NCI-H226 (cell line): Measurements from ENCODE around the gene TCAIM.
A peak's percentile ranks its signal among the peaks of the same experiment; 100 is the strongest.
"Not testable (repeated sequence)": the region's sequence is repeated elsewhere in the genome, so short reads cannot be mapped to it uniquely, and the experiment has no call there.

Experiments
- DNase-seq: peaks from one replicate; pipeline ENCODE4 v3.0.0-alpha.2; 2015

TCAIM gene

GRCh38 chr3:44416031-44417030 lies 77.8 kb downstream of the TCAIM start:
- no peak for DNase-seq

DNA sequence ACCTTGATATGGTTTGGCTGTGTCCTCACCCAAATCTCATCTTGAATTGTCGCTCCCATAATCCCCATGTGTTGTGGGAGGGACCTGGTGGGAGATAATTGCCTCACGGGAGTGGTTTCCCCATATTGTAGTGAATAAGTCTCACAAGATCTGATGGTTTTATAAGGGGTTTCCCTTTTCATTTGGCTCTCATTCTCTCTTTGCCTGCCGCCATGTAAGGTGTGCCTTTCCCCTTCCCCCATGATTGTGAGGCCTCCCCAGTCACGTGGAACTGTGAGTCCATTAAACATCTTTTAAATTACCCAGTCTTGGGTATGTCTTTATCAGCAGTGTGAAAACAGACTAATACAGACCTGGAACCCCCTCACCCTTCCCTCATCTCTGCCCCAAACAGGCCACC lies 79.6 kb downstream of the TCAIM start:
- DNase-seq: not testable (repeated sequence)

DNA sequence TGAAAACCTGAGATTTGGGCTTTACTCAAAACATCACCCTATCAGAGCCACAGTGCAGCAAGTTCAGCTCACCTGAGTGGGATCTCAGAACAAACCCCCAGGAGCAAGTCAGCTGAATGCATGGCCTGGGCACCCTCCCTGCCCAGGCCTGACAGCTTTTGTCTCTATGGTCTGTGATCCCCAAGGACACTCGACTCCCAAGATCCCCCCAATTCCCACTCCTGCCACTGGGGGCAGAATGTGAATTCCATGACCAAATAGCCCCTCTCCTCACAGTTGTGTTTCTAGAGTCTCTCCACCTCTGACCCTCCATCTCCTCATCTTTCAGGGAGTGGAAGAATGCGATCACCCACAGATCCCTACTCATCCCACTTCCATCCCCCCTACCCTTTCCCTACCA lies 80.0 kb downstream of the TCAIM start:
- DNase-seq: no peak

- DNase-seq: no peak
Measured at GRCh38 chr3:44419116-44419922, 80.8 kb downstream of the TCAIM start.

GRCh38 chr3:44419923-44420650 lies 81.5 kb downstream of the TCAIM start:
- DNase-seq: no peak

- DNase-seq: no peak
Measured at GRCh38 chr3:44420676-44421075, 82.1 kb downstream of the TCAIM start.

DNA sequence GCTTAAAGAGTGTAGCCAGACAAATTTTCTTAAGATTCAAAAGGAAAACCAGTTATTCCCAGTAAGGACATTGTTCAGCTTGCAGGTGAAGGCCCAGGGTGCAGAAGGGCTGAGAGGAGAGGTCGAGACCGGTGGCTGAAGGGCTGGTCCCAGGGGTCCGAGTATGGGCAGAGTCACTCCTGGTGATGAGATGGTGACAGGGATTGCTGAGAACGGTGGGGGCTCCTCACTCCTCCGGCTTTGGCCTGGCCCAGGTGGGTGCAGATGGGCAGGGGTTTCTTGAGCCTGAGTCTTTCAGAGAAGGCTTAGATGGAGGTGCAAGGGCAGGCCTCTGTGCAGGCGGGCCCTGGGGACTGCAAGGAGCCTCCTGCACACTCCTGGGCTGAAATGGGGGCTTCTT lies 82.7 kb downstream of the TCAIM start:
- DNase-seq: no peak

DNA sequence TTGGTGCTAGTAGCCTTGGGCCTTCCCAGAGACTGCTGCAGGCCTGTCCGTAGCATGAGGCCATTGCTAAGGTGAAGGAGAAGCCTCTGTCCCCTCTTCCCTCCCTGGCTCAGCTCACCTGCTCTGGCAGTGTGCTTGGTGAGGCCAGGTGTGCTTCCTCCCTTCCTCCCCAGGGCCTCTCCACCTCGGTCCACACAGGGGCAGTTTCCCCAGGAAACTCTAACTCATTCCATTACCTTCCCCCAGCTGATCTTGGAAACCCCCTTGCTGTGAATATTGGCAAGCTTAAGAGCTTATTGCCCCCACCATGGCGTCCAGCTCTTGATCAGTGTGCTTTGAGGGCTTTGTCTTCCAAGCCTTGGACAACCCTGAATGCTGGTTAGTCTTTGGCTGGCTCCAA lies 86.2 kb downstream of the TCAIM start:
- no peak for DNase-seq

- no peak for DNase-seq
Measured at GRCh38 chr3:44427683-44428082, 89.1 kb downstream of the TCAIM start.

GRCh38 chr3:44428910-44429309 lies 90.3 kb downstream of the TCAIM start:
- DNase-seq: no peak

- DNase-seq: no peak
Measured at GRCh38 chr3:44429459-44429858, 90.9 kb downstream of the TCAIM start.

GRCh38 chr3:44430466-44430865 lies 91.9 kb downstream of the TCAIM start:
- no peak for DNase-seq

DNA sequence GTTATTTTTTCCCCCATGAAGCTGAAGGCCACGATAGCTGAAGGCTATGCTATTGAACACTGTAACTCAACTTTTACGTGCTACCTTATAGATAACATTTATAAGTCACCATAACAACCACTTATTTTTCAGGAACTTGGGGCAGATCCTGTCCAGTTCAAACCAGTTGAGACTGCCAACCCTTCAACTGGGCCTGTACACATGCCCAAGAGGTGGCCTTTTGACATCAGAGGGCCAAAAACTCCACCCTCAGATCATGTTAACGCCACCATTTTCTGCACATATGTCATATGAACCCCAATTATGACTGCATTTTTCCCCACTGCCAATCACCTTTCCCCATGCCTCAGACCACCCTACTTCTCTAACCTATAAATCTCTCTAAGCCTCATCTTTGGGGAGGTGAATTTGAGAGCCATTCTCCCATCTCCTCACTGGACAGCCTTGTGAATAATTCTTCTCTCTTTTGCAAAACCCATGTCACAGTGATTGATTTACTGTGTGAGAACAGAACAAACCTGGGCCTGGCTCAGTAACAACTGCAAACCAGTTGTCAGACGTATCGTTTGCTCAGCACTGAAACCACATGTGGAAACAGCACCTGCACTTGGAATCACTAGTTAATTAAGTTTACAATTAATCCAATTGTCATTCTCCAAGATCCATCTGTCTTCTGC lies 96.4 kb downstream of the TCAIM start:
- DNase-seq: no peak

DNA sequence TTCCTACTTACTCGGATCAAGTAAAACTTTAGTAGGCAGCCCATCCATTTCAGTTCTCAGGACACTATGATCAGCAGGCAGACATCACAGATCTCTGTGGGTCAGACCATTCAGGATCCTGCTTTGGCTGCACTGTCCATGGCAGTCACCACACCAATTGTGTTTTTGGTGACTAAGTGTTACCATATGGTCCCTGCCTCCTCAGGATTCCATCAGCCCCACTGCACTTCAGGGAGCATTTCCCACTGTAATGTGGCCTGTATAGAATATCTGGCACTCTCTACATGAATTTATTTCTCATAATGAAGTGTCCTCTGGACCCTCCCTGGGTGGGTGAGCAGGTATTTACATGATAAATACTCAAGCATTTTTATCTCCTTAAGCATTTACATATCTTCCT lies 97.6 kb downstream of the TCAIM start:
- DNase-seq: no peak

- no peak for DNase-seq
Measured at GRCh38 chr3:44437800-44438199, 99.2 kb downstream of the TCAIM start.

DNA sequence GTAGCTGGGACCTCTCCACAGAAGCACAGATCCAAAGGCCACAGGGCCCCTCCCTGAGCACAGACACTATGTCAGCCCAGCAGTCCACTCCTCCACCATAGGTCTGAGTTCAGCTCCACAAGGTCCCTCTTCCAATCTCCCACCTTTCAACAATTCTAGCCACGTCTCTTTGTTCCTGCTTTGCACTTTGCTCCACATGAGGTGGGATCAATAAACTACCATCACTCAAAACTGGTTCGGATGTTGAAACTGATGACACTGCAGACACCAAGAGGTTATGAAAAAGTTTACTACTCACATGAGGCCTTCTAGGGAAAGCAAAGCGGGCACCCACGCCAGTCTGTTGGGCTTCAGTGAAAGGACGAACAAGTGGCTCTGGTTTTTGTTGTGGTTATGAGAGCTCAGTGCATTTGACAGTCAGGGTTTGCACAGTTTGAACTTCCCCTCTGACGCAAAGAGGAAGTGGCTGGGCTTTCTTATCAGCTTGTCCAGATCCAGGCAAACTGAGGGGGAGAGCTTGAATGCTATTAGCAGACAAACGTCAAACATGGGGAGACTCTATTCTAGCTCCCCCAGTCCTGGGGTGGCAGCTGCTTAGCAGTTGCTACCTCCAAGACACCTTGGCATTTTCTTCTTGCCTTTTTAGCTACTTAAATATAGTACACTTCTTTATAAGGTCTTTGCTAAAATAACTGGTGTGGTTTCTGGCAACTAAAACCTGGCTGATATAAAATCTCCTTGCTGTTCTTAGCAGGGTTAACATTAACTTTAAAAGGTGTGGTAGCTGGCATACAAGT lies 101.1 kb downstream of the TCAIM start:
- peak; percentile 85 for DNase-seq

DNA sequence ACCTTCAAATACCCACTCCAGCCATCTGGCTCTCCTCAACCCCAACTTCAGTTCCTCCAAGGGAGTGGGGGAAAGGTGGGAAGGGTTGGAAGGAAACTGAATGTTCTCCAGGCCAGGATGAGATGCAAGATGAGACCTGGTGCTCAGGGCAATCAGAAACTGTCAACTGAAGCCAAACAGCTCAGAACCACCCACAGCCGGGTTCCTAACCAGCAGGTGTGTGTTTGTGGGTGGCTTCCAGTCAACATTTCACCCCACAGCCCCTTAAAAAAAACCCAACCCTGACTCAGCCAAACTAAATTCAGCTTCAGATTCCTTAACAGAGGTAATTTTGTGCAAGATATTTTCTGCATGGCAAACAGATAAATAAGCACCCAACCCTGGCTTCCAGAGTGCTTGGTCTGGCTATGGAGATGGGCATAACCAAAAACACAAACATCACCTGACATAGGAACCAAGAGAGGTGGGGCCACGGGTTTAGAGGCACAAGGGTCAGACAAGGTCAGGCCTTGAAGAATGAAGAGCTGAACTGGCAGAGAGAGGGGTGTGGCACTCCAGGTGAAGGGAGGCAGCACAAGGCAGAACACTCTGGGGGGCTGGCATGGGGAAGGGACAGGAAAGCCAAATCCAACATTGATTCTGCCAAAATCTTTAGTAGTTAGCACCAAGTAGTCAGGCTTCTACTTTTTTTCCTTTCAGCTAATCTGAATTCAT lies 104.2 kb downstream of the TCAIM start:
- DNase-seq: no peak

DNA sequence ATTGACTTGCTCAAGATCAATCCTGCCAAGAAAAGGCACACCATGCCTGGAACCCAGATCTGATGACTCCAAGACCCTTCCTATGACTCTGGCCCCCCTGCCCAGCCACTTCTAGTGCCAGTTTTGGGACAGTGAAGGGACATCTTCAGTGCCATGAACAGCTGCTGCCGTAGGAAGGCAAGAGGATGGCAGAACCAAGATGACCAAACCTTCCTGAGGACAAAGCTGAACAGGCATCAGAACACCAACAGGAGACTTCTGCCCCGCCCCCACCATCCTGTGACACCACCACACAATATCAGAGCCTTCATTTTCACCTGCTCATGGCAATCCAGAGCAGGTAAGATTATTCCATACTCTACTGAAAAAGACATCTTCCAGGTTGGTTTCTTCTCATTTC lies 105.9 kb downstream of the TCAIM start:
- no peak for DNase-seq

DNA sequence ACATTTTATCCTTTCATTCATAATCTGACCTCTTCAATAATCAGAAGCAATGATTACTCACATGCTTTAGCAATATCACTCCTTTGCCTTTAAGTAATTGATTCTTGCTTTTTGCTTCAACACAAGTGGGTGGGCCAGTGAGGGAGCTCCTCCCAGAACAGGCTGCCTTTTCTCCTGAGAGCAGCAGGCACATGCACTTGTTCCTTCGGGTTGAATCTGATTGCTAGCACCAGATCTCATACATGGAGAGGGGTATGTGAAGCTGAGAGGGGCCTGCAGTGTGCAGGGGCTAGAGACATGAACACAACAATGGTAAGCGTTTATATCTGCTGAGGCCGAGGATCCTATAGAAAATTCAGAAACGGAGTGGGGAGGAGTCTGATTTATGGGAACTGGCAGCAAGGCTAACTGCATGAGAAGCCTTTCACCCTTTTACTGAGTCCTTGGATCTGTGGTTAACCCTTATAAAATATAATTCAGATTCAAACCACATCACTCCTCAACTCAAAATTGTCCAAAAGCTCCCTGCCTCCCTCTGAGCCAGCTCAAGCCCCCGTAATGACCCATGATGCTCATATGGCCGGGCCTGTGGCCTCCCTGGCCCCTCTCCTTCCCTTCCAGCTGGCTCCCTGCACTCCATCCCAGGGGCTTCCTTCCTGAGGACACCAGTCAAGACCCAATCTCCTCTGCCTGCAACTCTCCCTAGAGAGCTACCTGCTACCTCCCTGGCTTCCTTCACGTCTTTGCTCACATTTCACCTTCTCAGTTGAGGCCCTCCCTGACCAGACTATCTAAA lies 106.5 kb downstream of the TCAIM start:
- no peak for DNase-seq

GRCh38 chr3:44445786-44446185 lies 107.2 kb downstream of the TCAIM start:
- DNase-seq: no peak
